ENCODE results near the gene LYRM1.

GRCh38 chr16:20899071-20899470, 1.5 kb upstream of the LYRM1 start:
- no peak for TF ChIP-seq CTCF (IDR thresholded peaks at IDR 0.05 in 4 of 5, conservative IDR thresholded peaks at IDR 0.05 in 1 of 5)
- TF ChIP-seq POLR2A (IDR thresholded peaks at IDR 0.05) = no peak
